GM21515 (cell line): ENCODE data around the gene CTIF.

ENCODE experiments used
- ATAC-seq: cut with Tn5 transposase; IDR thresholded peaks from one replicate; pipeline ENCODE4 v1.9.1; 2021; ENCODE audit not compliant: unreplicated experiment

Gene CTIF

GRCh38 chr18:48617844-48618497, 79.1 kb downstream of the CTIF start:
- no peak for ATAC-seq

GRCh38 chr18:48619016-48619415, 80.2 kb downstream of the CTIF start:
- no peak for ATAC-seq

- ATAC-seq: no peak
Observed at GRCh38 chr18:48619501-48619900, 80.7 kb downstream of the CTIF start.

- ATAC-seq: no peak
Observed at GRCh38 chr18:48620071-48620470, 81.2 kb downstream of the CTIF start.

- ATAC-seq: no peak
Observed at GRCh38 chr18:48621240-48621639, 82.4 kb downstream of the CTIF start.

GRCh38 chr18:48621815-48622555, 83.2 kb downstream of the CTIF start:
- ATAC-seq: no peak

- ATAC-seq: no peak
Observed at GRCh38 chr18:48622911-48623431, 84.1 kb downstream of the CTIF start.

- ATAC-seq: no peak
Observed at GRCh38 chr18:48623468-48624235, 84.8 kb downstream of the CTIF start.

- no peak for ATAC-seq
Observed at GRCh38 chr18:48624856-48625255, 86.0 kb downstream of the CTIF start.

GRCh38 chr18:48627216-48627615, 88.4 kb downstream of the CTIF start:
- ATAC-seq: no peak

- ATAC-seq: no peak
Observed at GRCh38 chr18:48629730-48630324, 91.0 kb downstream of the CTIF start.

- no peak for ATAC-seq
Observed at GRCh38 chr18:48631851-48632250, 93.0 kb downstream of the CTIF start.

- ATAC-seq: no peak
Observed at GRCh38 chr18:48632676-48633257, 93.9 kb downstream of the CTIF start.

GRCh38 chr18:48634491-48634890, 95.7 kb downstream of the CTIF start:
- ATAC-seq: no peak

- ATAC-seq: no peak
Observed at GRCh38 chr18:48634975-48635374, 96.1 kb downstream of the CTIF start.

GRCh38 chr18:48635806-48636205, 97.0 kb downstream of the CTIF start:
- ATAC-seq: no peak

GRCh38 chr18:48636436-48636835, 97.6 kb downstream of the CTIF start:
- no peak for ATAC-seq

GRCh38 chr18:48637081-48637990, 98.5 kb downstream of the CTIF start:
- no peak for ATAC-seq

- no peak for ATAC-seq
Observed at GRCh38 chr18:48638451-48638850, 99.6 kb downstream of the CTIF start.
